Vagina (tissue), 2 donors: ENCODE measurements around the gene WWOX. TPM values are rescaled to one million over a fixed set of nuclear protein-coding genes. Genes with fewer than 3 reads are reported as not detected.

Source experiments
- DNase-seq, 2 donors: peaks; one replicate each; pipeline ENCODE4 v3.0.0-alpha.2; 2017; ENCODE audit errors: extremely low spot score in 2 of 2
- H3K27ac ChIP-seq: fragments of 200-600 bp; sonication (generic); one replicate; pipeline ENCODE4 v1.5.1; 2019
- H3K27me3 ChIP-seq: fragments of 200-600 bp; sonication (generic); one replicate; pipeline ENCODE4 v1.5.1; 2019
- H3K36me3 ChIP-seq, 2 donors: fragments of 200-600 bp; sonication (generic); one replicate each; pipeline ENCODE4 v1.5.1; 2017 to 2019
- H3K4me1 ChIP-seq: fragments of 200-600 bp; sonication (generic); one replicate; pipeline ENCODE4 v1.5.1; 2019
- H3K4me3 ChIP-seq, 2 donors: fragments of 200-600 bp; sonication (generic); 1 replicate in 1 of 2; 2 replicates in 1 of 2; pipeline ENCODE4 v1.5.1; 2016 to 2019
- H3K9me3 ChIP-seq: fragments of 200-600 bp; sonication (generic); one replicate; pipeline ENCODE4 v1.5.1; 2019
- CTCF ChIP-seq, 3 experiments: fragments of 450-650 bp in 2 of 3; fragments of 200-600 bp in 1 of 3; sonication (generic) in 1 of 3; IDR thresholded peaks; one replicate each; pipeline ENCODE4 v1.5.1; 2017 to 2019; ENCODE audit warnings: antibody characterized with exemption in 3 of 3, mild to moderate bottlenecking in 2 of 3, moderate library complexity in 2 of 3
- POLR2A ChIP-seq, 2 donors: fragments of 450-650 bp; IDR thresholded peaks; one replicate each; pipeline ENCODE4 v1.6.1; 2017; ENCODE audit warnings: antibody characterized with exemption in 2 of 2, mild to moderate bottlenecking in 2 of 2, moderate library complexity in 2 of 2
- POLR2AphosphoS5 ChIP-seq, 2 donors: sonication (generic); formaldehyde crosslinking; IDR thresholded peaks; one replicate each; pipeline ENCODE4 v1.9.0; 2017; ENCODE audit warnings: antibody characterized with exemption in 2 of 2, mild to moderate bottlenecking in 2 of 2, low read depth in 1 of 2; ENCODE audit not compliant: insufficient read depth in 1 of 2
- intact Hi-C: fragments of 100-400 bp; cut with DNase I; formaldehyde crosslinking; loops from one replicate; pipeline ENCODE4 v1.15.1; 2023
- total RNA-seq: library from RNA; depleted of rRNA; stranded (reverse); fragments of >200 nt; gene quantifications from one replicate; pipeline ENCODE4 v1.2.3, GENCODE V29; 2016

Gene WWOX
- total RNA-seq, 1 donor from 2014 or later: 33.1 TPM

DNA sequence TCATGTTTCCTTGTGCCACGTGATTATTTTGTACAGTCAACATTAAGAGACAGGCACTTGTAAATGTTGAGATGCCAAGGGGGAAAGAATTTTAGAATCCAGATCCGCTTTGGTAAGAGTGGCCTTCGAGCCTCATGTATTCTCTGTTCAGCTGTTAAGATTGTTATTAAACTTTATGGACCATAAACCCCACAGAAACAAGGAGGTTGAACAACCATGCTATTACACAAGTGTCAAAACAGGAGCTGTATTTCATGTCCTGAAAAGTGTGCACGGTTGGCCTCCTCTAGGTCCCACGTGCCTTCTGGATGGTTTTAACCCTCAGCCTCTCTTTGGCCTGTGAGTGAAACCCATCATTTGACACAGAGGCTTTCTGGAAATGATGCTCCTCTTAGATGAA, 809.8 kb downstream of the WWOX start:
- intact Hi-C loops: no loop called here
- Histone ChIP-seq H3K9me3 (no peaks in the 10 kb centered on the region), H3K27ac (no peak overlapping the region), H3K4me1 (no peaks in the 10 kb centered on the region), H3K4me3 (no peak overlapping the region), H3K36me3 (no peaks in the 10 kb centered on the region), H3K27me3 (no peaks in the 10 kb centered on the region)
- TF ChIP-seq POLR2AphosphoS5 (IDR thresholded peaks at IDR 0.05; ENCODE audit: insufficient read depth in 1 of 2, low read depth in 1 of 2) (no peak), POLR2A (IDR thresholded peaks at IDR 0.05) (no peak), CTCF (IDR thresholded peaks at IDR 0.05) (no peak)
- peak in 1 of 2 donors; percentile 2 for DNase-seq

GRCh38 chr16:78915811-78916345, 816.4 kb downstream of the WWOX start:
- no peak overlapping the region for H3K27ac ChIP-seq
- intact Hi-C loops: no loop called here
- H3K36me3 ChIP-seq: no peaks in the 10 kb centered on the region
- no peaks in the 10 kb centered on the region for H3K9me3 ChIP-seq
- no peak overlapping the region for H3K4me3 ChIP-seq
- no peaks in the 10 kb centered on the region for H3K4me1 ChIP-seq
- peak in 1 of 2 donors; percentile 40 for DNase-seq
- no peaks in the 10 kb centered on the region for H3K27me3 ChIP-seq
- TF ChIP-seq CTCF (IDR thresholded peaks at IDR 0.05) (no peak), POLR2A (IDR thresholded peaks at IDR 0.05) (no peak), POLR2AphosphoS5 (IDR thresholded peaks at IDR 0.05; ENCODE audit: insufficient read depth in 1 of 2, low read depth in 1 of 2) (no peak)

- H3K27me3 ChIP-seq: no peaks in the 10 kb centered on the region
- peak in 1 of 2 donors; percentile 71 for DNase-seq
- no peaks in the 10 kb centered on the region for H3K9me3 ChIP-seq
- no peak overlapping the region for H3K27ac ChIP-seq
- intact Hi-C loops: no loop called here
- TF ChIP-seq POLR2A (IDR thresholded peaks at IDR 0.05): no peak
- no peak for TF ChIP-seq POLR2AphosphoS5 (IDR thresholded peaks at IDR 0.05; ENCODE audit: insufficient read depth in 1 of 2, low read depth in 1 of 2)
- no peak for TF ChIP-seq CTCF (IDR thresholded peaks at IDR 0.05)
- no peaks in the 10 kb centered on the region for H3K4me1 ChIP-seq
- no peaks in the 10 kb centered on the region for H3K36me3 ChIP-seq
- H3K4me3 ChIP-seq: no peak overlapping the region
These were observed 817.6 kb downstream of the WWOX start for GRCh38 chr16:78916928-78917545.

- Histone ChIP-seq H3K4me1 (no peaks in the 10 kb centered on the region), H3K27me3 (no peaks in the 10 kb centered on the region), H3K27ac (no peak overlapping the region), H3K9me3 (no peaks in the 10 kb centered on the region), H3K36me3 (no peaks in the 10 kb centered on the region), H3K4me3 (no peak overlapping the region)
- intact Hi-C loops: no loop called here
- peak in 1 of 2 donors; percentile 10 for DNase-seq
- TF ChIP-seq POLR2AphosphoS5 (IDR thresholded peaks at IDR 0.05; ENCODE audit: insufficient read depth in 1 of 2, low read depth in 1 of 2): no peak
- no peak for TF ChIP-seq POLR2A (IDR thresholded peaks at IDR 0.05)
- no peak for TF ChIP-seq CTCF (IDR thresholded peaks at IDR 0.05)
These were observed 819.4 kb downstream of the WWOX start for GRCh38 chr16:78918805-78919305.

DNA sequence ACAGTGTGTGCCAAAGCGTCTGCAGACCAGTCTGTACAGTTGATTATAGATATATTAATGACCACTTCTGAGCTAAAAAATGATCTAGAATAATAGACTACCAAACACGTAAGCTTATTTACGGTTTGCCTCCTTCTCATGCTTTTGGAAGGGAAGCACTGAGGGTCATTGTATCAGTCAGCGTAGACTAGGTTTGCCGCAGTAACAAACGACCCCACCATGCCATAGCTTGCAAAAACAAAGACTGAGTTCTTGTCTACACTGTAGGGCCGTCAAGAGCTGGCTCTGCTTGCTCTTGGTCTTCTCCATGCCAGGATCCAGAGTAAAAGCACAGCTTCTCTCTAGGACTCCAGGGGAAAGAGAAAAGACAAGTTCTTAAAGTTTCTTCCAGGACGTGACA, 820.4 kb downstream of the WWOX start:
- no peak overlapping the region for H3K4me3 ChIP-seq
- no peaks in the 10 kb centered on the region for H3K4me1 ChIP-seq
- H3K9me3 ChIP-seq: no peaks in the 10 kb centered on the region
- no peak overlapping the region for H3K27ac ChIP-seq
- intact Hi-C loops: no loop called here
- no peaks in the 10 kb centered on the region for H3K27me3 ChIP-seq
- H3K36me3 ChIP-seq: no peaks in the 10 kb centered on the region
- no peak for TF ChIP-seq POLR2AphosphoS5 (IDR thresholded peaks at IDR 0.05; ENCODE audit: insufficient read depth in 1 of 2, low read depth in 1 of 2)
- TF ChIP-seq POLR2A (IDR thresholded peaks at IDR 0.05): no peak
- TF ChIP-seq CTCF (IDR thresholded peaks at IDR 0.05): no peak
- DNase-seq: peak in 1 of 2 donors; percentile 47
